Liver (tissue), 9 donors: ENCODE data around the gene NEK10. TPM values are rescaled to one million over a fixed set of nuclear protein-coding genes. Genes with fewer than 3 reads are reported as not detected.

Source experiments
- DNase-seq: peaks from one replicate; pipeline ENCODE4 v3.0.0-alpha.2; 2017; ENCODE audit warnings: low spot score
- H3K27ac ChIP-seq, 2 donors: one replicate each; pipeline ENCODE4 v1.7.0; 2013; ENCODE audit warnings: inconsistent platforms in 2 of 2, low read length in 2 of 2, control low read depth in 1 of 2, low read depth in 1 of 2, mild to moderate bottlenecking in 1 of 2
- H3K27me3 ChIP-seq, 4 donors: one replicate each; pipeline versions ENCODE4 v1.6.1 to v1.7.0; 2013; ENCODE audit warnings: low read length in 3 of 4, inconsistent platforms in 1 of 4, mild to moderate bottlenecking in 1 of 4, moderate library complexity in 1 of 4; ENCODE audit not compliant: control insufficient read depth in 4 of 4, insufficient read depth in 4 of 4
- H3K36me3 ChIP-seq, 4 donors: one replicate each; pipeline versions ENCODE4 v1.6.1 to v1.7.0; 2013; ENCODE audit warnings: low read length in 3 of 4, mild to moderate bottlenecking in 3 of 4, low read depth in 1 of 4, moderate library complexity in 1 of 4; ENCODE audit not compliant: control insufficient read depth in 4 of 4, insufficient read depth in 3 of 4
- H3K4me1 ChIP-seq, 4 donors: one replicate each; pipeline versions ENCODE4 v1.6.1 to v1.7.0; 2013; ENCODE audit warnings: low read length in 3 of 4, mild to moderate bottlenecking in 3 of 4, moderate library complexity in 1 of 4; ENCODE audit not compliant: control insufficient read depth in 4 of 4, insufficient read depth in 4 of 4
- H3K4me3 ChIP-seq, 3 donors: one replicate each; pipeline versions ENCODE4 v1.6.1 to v1.7.0; 2013; ENCODE audit warnings: low read length in 3 of 3, control low read depth in 1 of 3, low read depth in 1 of 3, mild to moderate bottlenecking in 1 of 3
- H3K9ac ChIP-seq, 2 donors: one replicate each; pipeline ENCODE4 v1.7.0; 2013; ENCODE audit warnings: low read length in 2 of 2, mild to moderate bottlenecking in 2 of 2, moderate library complexity in 2 of 2, control low read depth in 1 of 2, low read depth in 1 of 2
- H3K9me3 ChIP-seq, 4 donors: one replicate each; pipeline versions ENCODE4 v1.6.1 to v1.7.0; 2013; ENCODE audit warnings: low read length in 3 of 4; ENCODE audit not compliant: control insufficient read depth in 4 of 4
- FOXA2 ChIP-seq: IDR thresholded peaks from 2 replicates; pipeline ENCODE4 v1.6.1; 2016; ENCODE audit warnings: antibody characterized with exemption
- GABPA ChIP-seq, 2 donors: IDR thresholded peaks in 1 of 2; conservative IDR thresholded peaks in 1 of 2; 2 replicates each; pipeline ENCODE4 v1.6.1; 2016; ENCODE audit warnings: antibody characterized with exemption in 2 of 2, mild to moderate bottlenecking in 1 of 2, moderate library complexity in 1 of 2
- HNF4A ChIP-seq, 2 donors: conservative IDR thresholded peaks; 2 replicates each; pipeline ENCODE4 v1.6.1; 2016; ENCODE audit warnings: antibody characterized with exemption in 2 of 2, mild to moderate bottlenecking in 2 of 2
- HNF4G ChIP-seq: IDR thresholded peaks from 2 replicates; pipeline ENCODE4 v1.6.1; 2016; ENCODE audit warnings: antibody characterized with exemption
- NR2F2 ChIP-seq: IDR thresholded peaks from 2 replicates; pipeline ENCODE4 v1.6.1; 2016; ENCODE audit warnings: antibody characterized with exemption
- RAD21 ChIP-seq, 2 donors: IDR thresholded peaks; 2 replicates each; pipeline ENCODE4 v1.6.1; 2016; ENCODE audit warnings: antibody characterized with exemption in 2 of 2, mild to moderate bottlenecking in 2 of 2
- TAF1 ChIP-seq: conservative IDR thresholded peaks from 2 replicates; pipeline ENCODE4 v1.6.1; 2016; ENCODE audit warnings: antibody characterized with exemption, mild to moderate bottlenecking
- YY1 ChIP-seq: IDR thresholded peaks from 2 replicates; pipeline ENCODE4 v1.6.1; 2016; ENCODE audit warnings: antibody characterized with exemption, mild to moderate bottlenecking
- ZBTB33 ChIP-seq: IDR thresholded peaks from 2 replicates; pipeline ENCODE4 v1.6.1; 2016; ENCODE audit warnings: antibody characterized with exemption
- WGBS: extraction: QIAGEN DNeasy Blood & Tissue Kit; methylation state at CpG from one replicate; pipeline ENCODE4 v1.1.7; 2013; 5-methylcytosine and 5-hydroxymethylcytosine counted together
- polyA plus RNA-seq, 2 donors: library from polyadenylated mRNA; stranded (reverse) in 1 of 2; unstranded in 1 of 2; fragments of 200-250 nt in 1 of 2; fragments of >200 nt in 1 of 2; fragmentation: Nextera tagmentation in 1 of 2; extraction: Ambion mirVana in 1 of 2; gene quantifications; one replicate each; pipeline versions ENCODE4 v1.2.1 to v1.2.3, GENCODE V29; 2013 to 2015
- total RNA-seq, 2 donors: library from RNA; depleted of rRNA; stranded (reverse); fragments of >200 nt; gene quantifications; one replicate each; pipeline ENCODE4 v1.2.3, GENCODE V29; 2014
- TF ChIP-seq, protein P1 (sequence below): IDR thresholded peaks from 2 replicates; pipeline ENCODE4 v1.6.1; 2016; ENCODE audit warnings: antibody characterized with exemption, mild to moderate bottlenecking
- TF ChIP-seq, protein P2 (sequence below): IDR thresholded peaks from 2 replicates; pipeline ENCODE4 v1.6.1; 2016; ENCODE audit warnings: antibody characterized with exemption
- TF ChIP-seq, protein P3 (sequence below): fragments of 150-350 bp; IDR thresholded peaks from 2 replicates; pipeline ENCODE4 v1.5.1; 2017; ENCODE audit warnings: improper control_type of control experiment, low read depth, low read length; ENCODE audit not compliant: missing input control
- donor health status: healthy.
- donor health status: healthy.
- donor health status: healthy.
- donor health status: healthy.
- donor health status: healthy.

The NEK10 gene
- total and polyA plus RNA-seq, 4 donors = 0.23 to 2.1 (median 0.70) TPM; not detected in 1

DNA sequence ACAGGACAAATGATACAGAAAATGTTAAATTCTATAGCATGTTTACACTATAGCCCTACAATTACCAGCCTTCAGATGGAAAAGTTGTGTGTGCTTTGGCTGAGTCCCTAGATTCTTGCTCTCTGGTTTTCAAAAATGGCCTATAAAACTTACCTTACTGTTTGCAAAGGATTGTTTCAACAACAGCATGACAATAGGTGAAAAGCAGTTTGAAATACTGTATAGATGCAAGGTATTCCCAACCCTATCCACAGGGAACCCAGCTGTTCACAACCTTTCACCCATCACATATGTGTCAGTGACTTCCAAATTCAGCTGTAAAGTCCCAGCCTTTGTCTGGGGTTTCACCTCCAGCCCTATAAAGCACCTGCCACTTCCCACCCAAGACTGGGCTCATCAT, 97.3 kb downstream of the NEK10 start (continued):
- TF ChIP-seq, protein P1, sequence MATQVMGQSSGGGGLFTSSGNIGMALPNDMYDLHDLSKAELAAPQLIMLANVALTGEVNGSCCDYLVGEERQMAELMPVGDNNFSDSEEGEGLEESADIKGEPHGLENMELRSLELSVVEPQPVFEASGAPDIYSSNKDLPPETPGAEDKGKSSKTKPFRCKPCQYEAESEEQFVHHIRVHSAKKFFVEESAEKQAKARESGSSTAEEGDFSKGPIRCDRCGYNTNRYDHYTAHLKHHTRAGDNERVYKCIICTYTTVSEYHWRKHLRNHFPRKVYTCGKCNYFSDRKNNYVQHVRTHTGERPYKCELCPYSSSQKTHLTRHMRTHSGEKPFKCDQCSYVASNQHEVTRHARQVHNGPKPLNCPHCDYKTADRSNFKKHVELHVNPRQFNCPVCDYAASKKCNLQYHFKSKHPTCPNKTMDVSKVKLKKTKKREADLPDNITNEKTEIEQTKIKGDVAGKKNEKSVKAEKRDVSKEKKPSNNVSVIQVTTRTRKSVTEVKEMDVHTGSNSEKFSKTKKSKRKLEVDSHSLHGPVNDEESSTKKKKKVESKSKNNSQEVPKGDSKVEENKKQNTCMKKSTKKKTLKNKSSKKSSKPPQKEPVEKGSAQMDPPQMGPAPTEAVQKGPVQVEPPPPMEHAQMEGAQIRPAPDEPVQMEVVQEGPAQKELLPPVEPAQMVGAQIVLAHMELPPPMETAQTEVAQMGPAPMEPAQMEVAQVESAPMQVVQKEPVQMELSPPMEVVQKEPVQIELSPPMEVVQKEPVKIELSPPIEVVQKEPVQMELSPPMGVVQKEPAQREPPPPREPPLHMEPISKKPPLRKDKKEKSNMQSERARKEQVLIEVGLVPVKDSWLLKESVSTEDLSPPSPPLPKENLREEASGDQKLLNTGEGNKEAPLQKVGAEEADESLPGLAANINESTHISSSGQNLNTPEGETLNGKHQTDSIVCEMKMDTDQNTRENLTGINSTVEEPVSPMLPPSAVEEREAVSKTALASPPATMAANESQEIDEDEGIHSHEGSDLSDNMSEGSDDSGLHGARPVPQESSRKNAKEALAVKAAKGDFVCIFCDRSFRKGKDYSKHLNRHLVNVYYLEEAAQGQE = no peak
- TF ChIP-seq NR2F2 (no peak), FOXA2 (no peak)
- TF ChIP-seq, protein P2, sequence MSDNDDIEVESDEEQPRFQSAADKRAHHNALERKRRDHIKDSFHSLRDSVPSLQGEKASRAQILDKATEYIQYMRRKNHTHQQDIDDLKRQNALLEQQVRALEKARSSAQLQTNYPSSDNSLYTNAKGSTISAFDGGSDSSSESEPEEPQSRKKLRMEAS = no peak

DNA sequence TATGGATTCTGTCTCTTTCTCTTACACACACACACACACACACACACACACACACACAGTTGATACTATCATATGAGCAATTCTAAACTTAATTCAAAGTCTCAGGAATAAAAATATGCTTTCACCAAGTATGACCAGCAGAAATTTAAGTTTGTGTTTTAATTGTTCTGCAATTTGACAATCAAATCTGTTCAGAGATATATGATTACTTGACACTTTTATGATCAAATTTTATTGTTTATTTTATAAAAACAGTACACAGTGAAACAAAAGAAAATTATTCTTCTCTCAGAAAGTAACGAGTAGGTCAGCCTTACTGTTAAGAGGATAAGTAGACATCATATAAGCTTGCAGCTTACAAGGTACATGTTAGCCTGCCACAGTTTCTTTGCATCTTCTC, 114.3 kb downstream of the NEK10 start:
- no peak overlapping the region for H3K27ac ChIP-seq
- H3K4me1 ChIP-seq = no peaks in the 10 kb centered on the region
- TF ChIP-seq TAF1 = no peak
- TF ChIP-seq RAD21 (IDR thresholded peaks at IDR 0.05) = no peak
- TF ChIP-seq FOXA2 = no peak
- no peak for TF ChIP-seq YY1
- TF ChIP-seq HNF4G = no peak
- TF ChIP-seq, protein P3, sequence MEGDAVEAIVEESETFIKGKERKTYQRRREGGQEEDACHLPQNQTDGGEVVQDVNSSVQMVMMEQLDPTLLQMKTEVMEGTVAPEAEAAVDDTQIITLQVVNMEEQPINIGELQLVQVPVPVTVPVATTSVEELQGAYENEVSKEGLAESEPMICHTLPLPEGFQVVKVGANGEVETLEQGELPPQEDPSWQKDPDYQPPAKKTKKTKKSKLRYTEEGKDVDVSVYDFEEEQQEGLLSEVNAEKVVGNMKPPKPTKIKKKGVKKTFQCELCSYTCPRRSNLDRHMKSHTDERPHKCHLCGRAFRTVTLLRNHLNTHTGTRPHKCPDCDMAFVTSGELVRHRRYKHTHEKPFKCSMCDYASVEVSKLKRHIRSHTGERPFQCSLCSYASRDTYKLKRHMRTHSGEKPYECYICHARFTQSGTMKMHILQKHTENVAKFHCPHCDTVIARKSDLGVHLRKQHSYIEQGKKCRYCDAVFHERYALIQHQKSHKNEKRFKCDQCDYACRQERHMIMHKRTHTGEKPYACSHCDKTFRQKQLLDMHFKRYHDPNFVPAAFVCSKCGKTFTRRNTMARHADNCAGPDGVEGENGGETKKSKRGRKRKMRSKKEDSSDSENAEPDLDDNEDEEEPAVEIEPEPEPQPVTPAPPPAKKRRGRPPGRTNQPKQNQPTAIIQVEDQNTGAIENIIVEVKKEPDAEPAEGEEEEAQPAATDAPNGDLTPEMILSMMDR = no peak
- TF ChIP-seq, protein P1 = no peak
- TF ChIP-seq HNF4A (conservative IDR thresholded peaks at IDR 0.05) = no peak
- TF ChIP-seq ZBTB33 = no peak
- no peak for TF ChIP-seq GABPA (IDR thresholded peaks at IDR 0.05 in 1 of 2, conservative IDR thresholded peaks at IDR 0.05 in 1 of 2)
- no peaks in the 10 kb centered on the region for H3K36me3 ChIP-seq
- H3K27me3 ChIP-seq = no peaks in the 10 kb centered on the region
- H3K9ac ChIP-seq = no peak overlapping the region
- no peak for DNase-seq
- H3K4me3 ChIP-seq = no peak overlapping the region
- no peaks in the 10 kb centered on the region for H3K9me3 ChIP-seq
- 79% methylated on average over 1 of the region's 1 CpG for WGBS
